NT2/D1 (cell line): ENCODE measurements around the gene ANKRD27.

ENCODE experiments used
- YY1 ChIP-seq: IDR thresholded peaks from 2 replicates; pipeline ENCODE4 v1.6.1; 2011; ENCODE audit not compliant: insufficient read length, insufficient read depth
- ZNF274 ChIP-seq: IDR thresholded peaks from 2 replicates; pipeline ENCODE4 v1.6.1; 2011; ENCODE audit warnings: mild to moderate bottlenecking, low read depth, low read length

DNA sequence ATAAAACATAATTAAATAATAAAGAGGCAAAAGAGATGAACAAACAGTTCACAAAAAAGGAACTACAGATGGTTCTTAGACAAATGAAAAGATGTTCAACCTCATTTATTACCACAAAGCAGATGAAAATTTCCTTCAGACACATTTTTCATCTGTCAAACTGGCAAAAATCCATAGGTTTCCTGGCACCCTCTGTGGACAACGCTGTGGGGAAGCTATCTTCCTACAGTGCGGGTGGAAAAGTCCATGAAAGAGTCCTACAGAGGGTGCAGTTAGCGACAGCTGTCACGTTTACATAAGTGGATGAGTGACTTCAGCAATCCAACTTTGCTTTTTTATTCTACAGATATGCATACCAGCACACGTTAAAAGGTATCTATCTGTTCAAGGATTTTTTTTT is 124.3 kb downstream of the ANKRD27 start:
- TF ChIP-seq YY1 (no peak), ZNF274 (no peak)
